Activated CD4-positive, alpha-beta T cell treated with anti-CD3 and anti-CD28 coated beads, Interleukin-2, amount 10 ng/mL, durations not matched to agents 7 days and 5 days (primary cell): Measurements from ENCODE around the gene SAMD7. TPM values are rescaled to one million over a fixed set of nuclear protein-coding genes. Genes with fewer than 3 reads are reported as not detected.

Experiments used
- CTCF ChIA-PET: fragments of 350-600 bp; sonication (Branson Sonifier 250); formaldehyde crosslinking; loops from one replicate; lab custom pipeline; 2021; ENCODE audit warnings: antibody characterized with exemption; lab: Charles Lee
- POLR2A ChIA-PET: fragments of 350-600 bp; sonication (Branson Sonifier 250); formaldehyde crosslinking; loops from one replicate; lab custom pipeline; 2021; ENCODE audit warnings: antibody characterized with exemption; lab: Charles Lee
- DNase-seq: peaks from one replicate; pipeline ENCODE4 v3.0.0-alpha.2; 2020
- H3K27ac Mint-ChIP-seq: one replicate; pipeline ENCODE4 v1.8.0; 2021; ENCODE audit warnings: mild to moderate bottlenecking, moderate library complexity, mixed read lengths
- H3K27me3 Mint-ChIP-seq: one replicate; pipeline ENCODE4 v1.8.0; 2021; ENCODE audit warnings: mixed read lengths
- H3K36me3 Mint-ChIP-seq: one replicate; pipeline ENCODE4 v1.8.0; 2021; ENCODE audit warnings: low read depth, mixed read lengths
- H3K4me1 Mint-ChIP-seq: one replicate; pipeline ENCODE4 v1.8.0; 2021; ENCODE audit warnings: mixed read lengths
- H3K4me3 Mint-ChIP-seq: one replicate; pipeline ENCODE4 v1.8.0; 2021; ENCODE audit warnings: mild to moderate bottlenecking, moderate library complexity, mixed read lengths
- H3K9me3 Mint-ChIP-seq: one replicate; pipeline ENCODE4 v1.8.0; 2021; ENCODE audit warnings: mixed read lengths
- total RNA-seq, 2 experiments: library from RNA; stranded (reverse); gene quantifications; one replicate each; pipeline ENCODE4 v1.2.3, GENCODE V29; 2021

Gene SAMD7
- total RNA-seq, 2 experiments from 2014 or later = not detected

DNA sequence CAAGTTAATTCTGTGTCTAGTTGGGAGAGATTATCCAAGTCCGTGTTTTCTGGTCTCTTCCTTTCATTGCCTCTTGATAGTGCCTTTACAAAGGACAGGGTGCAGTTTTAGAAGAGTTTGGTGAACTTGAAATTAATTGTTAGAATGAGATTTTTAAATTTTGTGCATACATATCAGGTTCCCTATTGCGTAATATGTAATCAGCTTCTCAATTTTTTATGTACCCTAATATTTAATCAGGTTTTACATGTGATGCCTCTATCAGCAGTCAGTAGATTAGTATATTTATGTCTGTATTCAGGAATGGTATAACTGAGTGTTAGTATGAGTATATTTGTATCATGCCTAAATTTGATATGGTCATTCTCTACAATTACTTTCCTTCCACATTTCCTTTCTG lies 60.1 kb downstream of the SAMD7 start:
- ChIA-PET POLR2A (no interaction called here), CTCF (no interaction called here)
- DNase-seq = no peak
- Mint-ChIP-seq H3K9me3 (no peaks in the 10 kb centered on the region), H3K27me3 (no peaks in the 10 kb centered on the region), H3K4me3 (no peak overlapping the region), H3K4me1 (peaks cover 51% of the 10 kb centered on the region), H3K36me3 (peaks cover 42% of the 10 kb centered on the region), H3K27ac (no peak overlapping the region)

DNA sequence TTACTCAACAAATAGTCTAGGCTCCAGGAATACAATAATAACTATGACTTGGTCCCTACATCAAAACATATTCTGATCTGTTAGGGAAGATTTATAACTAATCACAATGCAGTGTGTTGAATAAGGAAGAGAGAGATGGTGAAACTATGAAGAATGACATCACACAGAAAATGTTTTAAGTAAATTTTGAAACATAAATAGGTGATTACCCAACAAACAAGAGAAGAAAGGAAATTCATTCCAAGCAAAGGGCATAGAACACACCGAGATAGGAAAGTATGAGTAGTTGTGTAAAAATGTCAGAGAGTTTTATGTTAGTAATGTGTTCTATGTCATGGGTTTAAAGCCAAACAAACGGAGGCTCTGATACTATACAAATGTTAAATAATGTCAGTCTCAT lies 68.7 kb downstream of the SAMD7 start:
- no peak overlapping the region for H3K4me3 Mint-ChIP-seq
- no peaks in the 10 kb centered on the region for H3K9me3 Mint-ChIP-seq
- H3K27ac Mint-ChIP-seq = no peak overlapping the region
- no peaks in the 10 kb centered on the region for H3K4me1 Mint-ChIP-seq
- no peaks in the 10 kb centered on the region for H3K27me3 Mint-ChIP-seq
- DNase-seq = no peak
- peaks cover 54% of the 10 kb centered on the region for H3K36me3 Mint-ChIP-seq
- CTCF ChIA-PET = interaction anchor here (0.6 to 3.1 kb wide), 2 partner anchors 13 to 541 kb away, joined by 3 to 9 read pairs; partner anchors contain the start of gene SEC62
- POLR2A ChIA-PET = interaction anchor here (0.6 kb wide), 1 partner anchor 37 kb away, joined by 6 read pairs; no protein-coding TSS in a partner anchor

GRCh38 chr3:169984292-169984691 lies 72.9 kb downstream of the SAMD7 start:
- no peak overlapping the region for H3K4me3 Mint-ChIP-seq
- ChIA-PET CTCF (interaction anchor here (0.5 to 0.9 kb wide), 2 partner anchors 17 to 87 kb away, joined by 4 to 9 read pairs; no protein-coding TSS in a partner anchor), POLR2A (no interaction called here)
- no peak for DNase-seq
- no peak overlapping the region for H3K27ac Mint-ChIP-seq
- peaks cover 51% of the 10 kb centered on the region for H3K36me3 Mint-ChIP-seq
- no peaks in the 10 kb centered on the region for H3K9me3 Mint-ChIP-seq
- H3K27me3 Mint-ChIP-seq = no peaks in the 10 kb centered on the region
- no peaks in the 10 kb centered on the region for H3K4me1 Mint-ChIP-seq

Other genes with a start within 250 kb of the SAMD7 start
- gene MECOM, start 247.9 kb upstream of the SAMD7 start, total RNA-seq = not detected
- gene TERC, start 146.5 kb upstream of the SAMD7 start, total RNA-seq = 1 to 10 TPM; 1.8 to 4.6 TPM
- under 1 TPM; 0.20 to 0.23 TPM for gene ACTRT3, start 142.0 kb upstream of the SAMD7 start, total RNA-seq
- 10 to 100 TPM; 14.8 to 16.4 TPM for gene MYNN, start 138.2 kb upstream of the SAMD7 start, total RNA-seq
- not detected for gene LRRIQ4, start 98.7 kb upstream of the SAMD7 start, total RNA-seq
- 1 to 10 TPM; 3.4 to 4.7 TPM for gene LRRC34, start 98.7 kb upstream of the SAMD7 start, total RNA-seq
- gene LRRC31, start 41.6 kb upstream of the SAMD7 start, total RNA-seq = not detected
- gene SEC62, start 55.2 kb downstream of the SAMD7 start, total RNA-seq = 10 to 100 TPM; 61.0 to 63.1 TPM
- 1 to 10 TPM; 6.1 to 6.2 TPM for gene GPR160, start 126.4 kb downstream of the SAMD7 start, total RNA-seq